SH-SY5Y (cell line): ENCODE measurements around the gene PAH.

ENCODE experiments used
- GATA2 ChIP-seq: IDR thresholded peaks from 2 replicates; pipeline ENCODE4 v1.6.1; 2011; ENCODE audit warnings: mild to moderate bottlenecking, low read depth, low read length
- GATA3 ChIP-seq: IDR thresholded peaks from 2 replicates; pipeline ENCODE4 v1.6.1; 2011; ENCODE audit warnings: low read depth, mild to moderate bottlenecking, low read length, moderate library complexity

GRCh38 chr12:102896067-102896466 is 21.0 kb downstream of the PAH start:
- TF ChIP-seq GATA2 = no peak
- TF ChIP-seq GATA3 = no peak
